ENCODE data around the gene SMCHD1. TPM values are rescaled to one million over a fixed set of nuclear protein-coding genes. Genes with fewer than 3 reads are reported as not detected.
A peak's percentile ranks its signal among the peaks of the same experiment; 100 is the strongest.

Gene SMCHD1
- total RNA-seq, 1 experiment from 2014 or later, result 61.0 TPM

GRCh38 chr18:2706903-2707302, 51.4 kb downstream of the SMCHD1 start:
- Histone ChIP-seq H3K27me3 (ENCODE audit: low read length) (no peaks in the 10 kb centered on the region), H3K36me3 (ENCODE audit: low read depth, low read length) (peaks cover 50% of the 10 kb centered on the region), H3K4me3 (ENCODE audit: low read length) (no peak overlapping the region), H3K9me3 (ENCODE audit: low read length) (no peaks in the 10 kb centered on the region), H2AFZ (ENCODE audit: low read length) (no peak overlapping the region), H3K4me1 (ENCODE audit: insufficient read depth, low read length) (no peaks in the 10 kb centered on the region), H3K9ac (ENCODE audit: low read length) (no peak overlapping the region), H3K79me2 (ENCODE audit: low read length) (no peaks in the 10 kb centered on the region), H3K4me2 (ENCODE audit: low read length) (no peak overlapping the region), H3F3A (ENCODE audit: low read length, unreplicated experiment) (no peaks in the 10 kb centered on the region), H4K20me1 (ENCODE audit: low read length) (no peaks in the 10 kb centered on the region), H3K9me2 (replicated peaks; ENCODE audit: low read length) (no peaks in the 10 kb centered on the region), H3K27ac (ENCODE audit: low read length) (no peak overlapping the region)
- no peak for DNase-seq
- intact Hi-C loops (cut with micrococcal nuclease), result no loop called here
- ChIA-PET POLR2A (ENCODE audit: unreplicated experiment) (no interaction called here), CTCF (no interaction called here)
- TF ChIP-seq EZH2 (IDR thresholded peaks at IDR 0.05; ENCODE audit: low read length, unreplicated experiment), result no peak
- TF ChIP-seq EZH2phosphoT487 (IDR thresholded peaks at IDR 0.05; ENCODE audit: borderline replicate concordance, low read length), result no peak
- TF ChIP-seq, protein P1, sequence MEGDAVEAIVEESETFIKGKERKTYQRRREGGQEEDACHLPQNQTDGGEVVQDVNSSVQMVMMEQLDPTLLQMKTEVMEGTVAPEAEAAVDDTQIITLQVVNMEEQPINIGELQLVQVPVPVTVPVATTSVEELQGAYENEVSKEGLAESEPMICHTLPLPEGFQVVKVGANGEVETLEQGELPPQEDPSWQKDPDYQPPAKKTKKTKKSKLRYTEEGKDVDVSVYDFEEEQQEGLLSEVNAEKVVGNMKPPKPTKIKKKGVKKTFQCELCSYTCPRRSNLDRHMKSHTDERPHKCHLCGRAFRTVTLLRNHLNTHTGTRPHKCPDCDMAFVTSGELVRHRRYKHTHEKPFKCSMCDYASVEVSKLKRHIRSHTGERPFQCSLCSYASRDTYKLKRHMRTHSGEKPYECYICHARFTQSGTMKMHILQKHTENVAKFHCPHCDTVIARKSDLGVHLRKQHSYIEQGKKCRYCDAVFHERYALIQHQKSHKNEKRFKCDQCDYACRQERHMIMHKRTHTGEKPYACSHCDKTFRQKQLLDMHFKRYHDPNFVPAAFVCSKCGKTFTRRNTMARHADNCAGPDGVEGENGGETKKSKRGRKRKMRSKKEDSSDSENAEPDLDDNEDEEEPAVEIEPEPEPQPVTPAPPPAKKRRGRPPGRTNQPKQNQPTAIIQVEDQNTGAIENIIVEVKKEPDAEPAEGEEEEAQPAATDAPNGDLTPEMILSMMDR (conservative IDR thresholded peaks at IDR 0.05; ENCODE audit: low read depth, low read length), result no peak
- BruUV-seq (replicated peaks), result TSS peak; percentile 12
- ATAC-seq, result no peak

DNA sequence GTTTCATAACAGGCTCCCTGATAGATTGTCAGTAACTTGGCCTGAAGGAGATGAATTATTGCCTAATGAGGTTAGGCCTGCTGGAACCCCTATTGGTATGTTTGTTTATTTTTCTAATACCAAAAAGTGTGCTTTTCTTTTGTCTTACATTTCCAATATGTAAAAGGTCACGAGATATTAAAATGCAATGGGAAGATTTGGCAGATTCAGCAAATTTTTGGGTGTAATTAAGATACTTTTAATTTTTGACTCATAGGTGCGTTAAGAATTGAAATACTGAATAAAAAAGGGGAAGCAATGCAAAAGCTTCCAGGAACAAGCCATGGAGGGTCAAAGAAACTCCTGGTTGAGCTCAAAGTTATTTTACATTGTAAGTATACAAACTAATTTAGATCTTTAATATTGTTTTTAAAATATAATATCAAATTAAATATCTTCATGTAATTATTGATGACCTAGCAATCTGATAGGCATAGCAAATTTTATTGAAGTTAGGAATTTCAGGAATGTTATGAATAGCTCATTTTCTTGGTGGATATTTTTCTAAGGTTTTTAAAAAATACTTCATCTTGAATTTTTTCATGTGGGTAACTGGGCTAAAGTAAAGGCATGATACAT, 52.1 kb downstream of the SMCHD1 start:
- H3K4me2 ChIP-seq (ENCODE audit: low read length), result no peak overlapping the region
- no peaks in the 10 kb centered on the region for H3K4me1 ChIP-seq (ENCODE audit: insufficient read depth, low read length)
- no peak overlapping the region for H3K27ac ChIP-seq (ENCODE audit: low read length)
- no TSS peak for BruUV-seq (replicated peaks)
- no peaks in the 10 kb centered on the region for H3F3A ChIP-seq (ENCODE audit: low read length, unreplicated experiment)
- no peaks in the 10 kb centered on the region for H3K9me2 ChIP-seq (replicated peaks; ENCODE audit: low read length)
- H3K36me3 ChIP-seq (ENCODE audit: low read depth, low read length), result peaks cover 54% of the 10 kb centered on the region
- DNase-seq, result no peak
- ChIA-PET CTCF (no interaction called here), POLR2A (ENCODE audit: unreplicated experiment) (no interaction called here)
- no peaks in the 10 kb centered on the region for H3K9me3 ChIP-seq (ENCODE audit: low read length)
- H4K20me1 ChIP-seq (ENCODE audit: low read length), result no peaks in the 10 kb centered on the region
- H3K9ac ChIP-seq (ENCODE audit: low read length), result no peak overlapping the region
- intact Hi-C loops (cut with micrococcal nuclease), result no loop called here
- no peak overlapping the region for H2AFZ ChIP-seq (ENCODE audit: low read length)
- ATAC-seq, result no peak
- H3K79me2 ChIP-seq (ENCODE audit: low read length), result no peaks in the 10 kb centered on the region
- H3K4me3 ChIP-seq (ENCODE audit: low read length), result no peak overlapping the region
- no peak for TF ChIP-seq EZH2 (IDR thresholded peaks at IDR 0.05; ENCODE audit: low read length, unreplicated experiment)
- no peak for TF ChIP-seq EZH2phosphoT487 (IDR thresholded peaks at IDR 0.05; ENCODE audit: borderline replicate concordance, low read length)
- TF ChIP-seq, protein P1 (conservative IDR thresholded peaks at IDR 0.05; ENCODE audit: low read depth, low read length), result no peak
- H3K27me3 ChIP-seq (ENCODE audit: low read length), result no peaks in the 10 kb centered on the region

DNA sequence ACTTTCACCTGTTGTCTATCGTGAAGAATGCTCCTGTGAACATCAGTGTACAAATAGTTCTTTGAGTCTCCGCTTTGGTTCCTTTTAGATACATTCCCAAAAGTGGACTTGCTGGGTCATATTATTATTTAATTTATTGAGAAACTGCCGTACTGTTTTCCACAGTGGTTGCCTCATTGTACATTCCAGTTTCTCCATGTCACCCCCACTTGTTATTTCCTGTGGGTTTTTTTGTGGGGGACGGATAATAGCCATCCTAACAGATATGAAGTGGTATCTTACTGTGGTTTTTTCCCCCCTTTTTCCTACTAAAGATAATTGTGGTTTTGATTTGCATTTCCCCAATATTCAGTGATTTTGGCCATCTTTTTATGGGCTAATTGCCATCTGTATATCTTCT, 53.8 kb downstream of the SMCHD1 start:
- no TSS peak for BruUV-seq (replicated peaks)
- peaks cover 50% of the 10 kb centered on the region for H3K36me3 ChIP-seq (ENCODE audit: low read depth, low read length)
- H3F3A ChIP-seq (ENCODE audit: low read length, unreplicated experiment), result no peaks in the 10 kb centered on the region
- no peak overlapping the region for H3K4me3 ChIP-seq (ENCODE audit: low read length)
- no peak overlapping the region for H3K9ac ChIP-seq (ENCODE audit: low read length)
- no peaks in the 10 kb centered on the region for H3K27me3 ChIP-seq (ENCODE audit: low read length)
- intact Hi-C loops (cut with micrococcal nuclease), result no loop called here
- H3K79me2 ChIP-seq (ENCODE audit: low read length), result no peaks in the 10 kb centered on the region
- TF ChIP-seq, protein P1 (conservative IDR thresholded peaks at IDR 0.05; ENCODE audit: low read depth, low read length), result no peak
- TF ChIP-seq EZH2phosphoT487 (IDR thresholded peaks at IDR 0.05; ENCODE audit: borderline replicate concordance, low read length) (no peak), EZH2 (IDR thresholded peaks at IDR 0.05; ENCODE audit: low read length, unreplicated experiment) (no peak)
- H4K20me1 ChIP-seq (ENCODE audit: low read length), result no peaks in the 10 kb centered on the region
- ATAC-seq (no peak), DNase-seq (no peak)
- no peaks in the 10 kb centered on the region for H3K9me3 ChIP-seq (ENCODE audit: low read length)
- no peaks in the 10 kb centered on the region for H3K9me2 ChIP-seq (replicated peaks; ENCODE audit: low read length)
- no peak overlapping the region for H2AFZ ChIP-seq (ENCODE audit: low read length)
- ChIA-PET CTCF (no interaction called here), POLR2A (ENCODE audit: unreplicated experiment) (no interaction called here)
- H3K4me1 ChIP-seq (ENCODE audit: insufficient read depth, low read length), result no peaks in the 10 kb centered on the region
- no peak overlapping the region for H3K27ac ChIP-seq (ENCODE audit: low read length)
- no peak overlapping the region for H3K4me2 ChIP-seq (ENCODE audit: low read length)
